Ishikawa (cell line): ENCODE data around the gene CLEC3B.

ENCODE experiments used
- CEBPB ChIP-seq: IDR thresholded peaks from 2 replicates; pipeline ENCODE4 v1.6.1; 2012
- CREB1 ChIP-seq: IDR thresholded peaks from 2 replicates; pipeline ENCODE4 v1.6.1; 2012; ENCODE audit warnings: low read depth
- EGR1 ChIP-seq: IDR thresholded peaks from 2 replicates; pipeline ENCODE4 v1.6.1; 2012
- EP300 ChIP-seq: IDR thresholded peaks from 2 replicates; pipeline ENCODE4 v1.6.1; 2012; ENCODE audit warnings: borderline replicate concordance
- FOXM1 ChIP-seq: IDR thresholded peaks from 2 replicates; pipeline ENCODE4 v1.6.1; 2012; ENCODE audit warnings: low read depth, borderline replicate concordance
- MAX ChIP-seq: IDR thresholded peaks from 2 replicates; pipeline ENCODE4 v1.6.1; 2012
- NFIC ChIP-seq: IDR thresholded peaks from 2 replicates; pipeline ENCODE4 v1.6.1; 2012
- RAD21 ChIP-seq: IDR thresholded peaks from 2 replicates; pipeline ENCODE4 v1.6.1; 2012; ENCODE audit warnings: low read depth
- REST ChIP-seq: IDR thresholded peaks from 2 replicates; pipeline ENCODE4 v1.6.1; 2012; ENCODE audit warnings: low read depth, mild to moderate bottlenecking
- TAF1 ChIP-seq: IDR thresholded peaks from 2 replicates; pipeline ENCODE4 v1.6.1; 2012; ENCODE audit warnings: low read depth, mild to moderate bottlenecking
- TCF12 ChIP-seq: IDR thresholded peaks from 2 replicates; pipeline ENCODE4 v1.6.1; 2012; ENCODE audit warnings: low read depth
- TEAD4 ChIP-seq: IDR thresholded peaks from 2 replicates; pipeline ENCODE4 v1.6.1; 2012
- USF1 ChIP-seq: IDR thresholded peaks from 2 replicates; pipeline ENCODE4 v1.6.1; 2012
- YY1 ChIP-seq: IDR thresholded peaks from 2 replicates; pipeline ENCODE4 v1.6.1; 2012; ENCODE audit warnings: low read depth
- ZBTB7A ChIP-seq: IDR thresholded peaks from 2 replicates; pipeline ENCODE4 v1.6.1; 2012; ENCODE audit warnings: low read depth

CLEC3B gene

GRCh38 chr3:45035441-45036301, 9.6 kb downstream of the CLEC3B start:
- TF ChIP-seq NFIC (no peak), MAX (no peak), ZBTB7A (no peak), CREB1 (no peak)

GRCh38 chr3:45037720-45038455, 11.8 kb downstream of the CLEC3B start:
- TF ChIP-seq EP300 = no peak
- no peak for TF ChIP-seq TEAD4
- no peak for TF ChIP-seq ZBTB7A
- TF ChIP-seq YY1 = peak; percentile 59; the same call in 1 of the 2 replicates
- TF ChIP-seq RAD21 = peak; percentile 94
- no peak for TF ChIP-seq CEBPB
- TF ChIP-seq MAX = peak; percentile 66
- no peak for TF ChIP-seq TAF1
- TF ChIP-seq USF1 = 0 out of 2 replicates have a peak, but pooled peaks have one; percentile 16
- TF ChIP-seq FOXM1 = no peak
- TF ChIP-seq REST = no peak

GRCh38 chr3:45041666-45042065, 15.6 kb downstream of the CLEC3B start:
- no peak for TF ChIP-seq USF1

- TF ChIP-seq YY1 = no peak
- no peak for TF ChIP-seq TCF12
- no peak for TF ChIP-seq REST
- TF ChIP-seq TEAD4 = no peak
- no peak for TF ChIP-seq CEBPB
- no peak for TF ChIP-seq TAF1
- no peak for TF ChIP-seq RAD21
- no peak for TF ChIP-seq EP300
- TF ChIP-seq USF1 = no peak
- TF ChIP-seq EGR1 = no peak
- no peak for TF ChIP-seq ZBTB7A
- no peak for TF ChIP-seq FOXM1
- no peak for TF ChIP-seq NFIC
- no peak for TF ChIP-seq MAX
- no peak for TF ChIP-seq CREB1
These were observed 16.1 kb downstream of the CLEC3B start for GRCh38 chr3:45042162-45042561.

- TF ChIP-seq YY1 (no peak), TCF12 (no peak), MAX (no peak), FOXM1 (no peak), TAF1 (no peak)
These were observed 17.7 kb downstream of the CLEC3B start for GRCh38 chr3:45043728-45044299.
